GM21786 (cell line): ENCODE measurements around the gene INPP5D.

Experiments
- ATAC-seq: cut with Tn5 transposase; IDR thresholded peaks from one replicate; pipeline ENCODE4 v1.9.1; 2021; ENCODE audit not compliant: unreplicated experiment

The INPP5D gene

GRCh38 chr2:233201258-233202013 is 141.3 kb downstream of the INPP5D start:
- ATAC-seq: no peak

GRCh38 chr2:233202531-233202944 is 142.4 kb downstream of the INPP5D start:
- ATAC-seq: peak; percentile 42

- ATAC-seq: no peak
These were observed 142.9 kb downstream of the INPP5D start for GRCh38 chr2:233203060-233203459.

- ATAC-seq: no peak
These were observed 144.3 kb downstream of the INPP5D start for GRCh38 chr2:233204286-233204936.

- ATAC-seq: no peak
These were observed 148.4 kb downstream of the INPP5D start for GRCh38 chr2:233208382-233209116.

GRCh38 chr2:233209117-233209532 is 149.0 kb downstream of the INPP5D start:
- no peak for ATAC-seq

- no peak for ATAC-seq
These were observed 149.5 kb downstream of the INPP5D start for GRCh38 chr2:233209533-233210171.

- no peak for ATAC-seq
These were observed 150.1 kb downstream of the INPP5D start for GRCh38 chr2:233210281-233210680.

- ATAC-seq: no peak
These were observed 150.9 kb downstream of the INPP5D start for GRCh38 chr2:233210843-233211547.

GRCh38 chr2:233211548-233211895 is 151.4 kb downstream of the INPP5D start:
- ATAC-seq: no peak

GRCh38 chr2:233213011-233213410 is 152.9 kb downstream of the INPP5D start:
- no peak for ATAC-seq

- no peak for ATAC-seq
These were observed 153.8 kb downstream of the INPP5D start for GRCh38 chr2:233213975-233214374.

- ATAC-seq: no peak
These were observed 157.8 kb downstream of the INPP5D start for GRCh38 chr2:233217892-233218377.

- ATAC-seq: no peak
These were observed 158.7 kb downstream of the INPP5D start for GRCh38 chr2:233218836-233219235.

- ATAC-seq: no peak
These were observed 159.7 kb downstream of the INPP5D start for GRCh38 chr2:233219848-233220247.

- ATAC-seq: no peak
These were observed 161.4 kb downstream of the INPP5D start for GRCh38 chr2:233221378-233222063.

- peak; percentile 87 for ATAC-seq
These were observed 163.1 kb downstream of the INPP5D start for GRCh38 chr2:233223059-233223894.

GRCh38 chr2:233225230-233226068 is 165.3 kb downstream of the INPP5D start:
- ATAC-seq: no peak
